ENCODE results near the gene PPP2R5D.
"Not testable (repeated sequence)": the region's sequence is repeated elsewhere in the genome, so short reads cannot be mapped to it uniquely, and the experiment has no call there.

The PPP2R5D gene

GRCh38 chr6:42993445-42993844, 9.1 kb downstream of the PPP2R5D start:
- no peak for DNase-seq (ENCODE audit: low spot score)

DNA sequence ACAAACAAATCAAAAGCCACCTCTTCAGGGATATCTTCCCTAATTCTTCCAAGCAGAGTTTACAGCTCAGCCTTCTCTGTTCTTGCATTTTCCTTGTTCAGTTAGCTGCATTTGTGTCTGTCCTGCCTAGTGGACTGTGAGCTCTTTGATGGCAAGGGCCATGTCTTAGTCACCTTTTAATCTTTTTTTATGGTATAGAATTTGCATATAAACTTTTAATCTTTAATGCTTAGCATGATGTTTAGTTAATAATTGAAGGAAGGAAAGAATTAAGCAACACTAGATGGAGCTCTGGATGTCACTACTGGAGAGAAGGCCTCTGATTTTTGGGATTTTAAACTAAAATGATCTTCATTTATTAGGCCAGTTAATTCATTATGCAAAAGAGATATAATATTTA, 12.1 kb downstream of the PPP2R5D start:
- no peak for DNase-seq (ENCODE audit: low spot score)

- DNase-seq (ENCODE audit: low spot score) = not testable (repeated sequence)
Measured at GRCh38 chr6:42998205-42998604, 13.8 kb downstream of the PPP2R5D start.

GRCh38 chr6:43001843-43002242, 17.5 kb downstream of the PPP2R5D start:
- no peak for DNase-seq (ENCODE audit: low spot score)

DNA sequence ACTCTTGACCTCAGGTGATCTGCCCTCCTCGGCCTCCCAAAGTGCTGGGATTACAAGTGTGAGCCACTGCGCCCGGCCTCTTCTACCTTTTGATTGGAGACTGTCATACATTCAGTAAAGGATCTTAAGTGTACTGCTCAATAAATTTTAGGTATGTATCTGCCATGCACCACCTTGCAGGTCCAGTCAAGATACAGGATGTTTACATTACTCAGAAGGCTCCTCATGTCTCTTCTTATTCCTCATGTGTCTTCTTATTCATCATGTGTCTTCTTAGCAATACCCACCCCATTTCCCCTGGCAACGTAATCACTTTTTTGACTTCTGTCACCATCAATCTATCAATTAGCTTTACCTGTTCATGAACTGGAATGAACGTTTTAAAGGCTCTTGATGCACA, 21.5 kb downstream of the PPP2R5D start:
- DNase-seq (ENCODE audit: low spot score) = no peak

DNA sequence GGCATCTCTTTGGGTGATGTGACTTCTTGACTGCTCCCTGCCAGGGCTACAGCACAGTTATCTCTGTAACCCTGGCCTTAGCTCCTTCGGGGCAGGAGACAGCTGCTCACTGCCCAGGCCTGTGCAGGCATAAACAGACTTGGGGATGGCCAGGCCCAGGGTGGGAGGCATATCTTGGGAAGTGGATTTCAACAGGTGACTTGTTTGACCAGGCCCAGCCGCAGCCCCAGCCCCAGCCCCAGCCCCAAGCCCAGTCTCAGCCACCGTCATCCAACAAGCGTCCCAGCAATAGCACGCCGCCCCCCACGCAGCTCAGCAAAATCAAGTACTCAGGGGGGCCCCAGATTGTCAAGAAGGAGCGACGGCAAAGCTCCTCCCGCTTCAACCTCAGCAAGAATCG, 21.9 kb downstream of the PPP2R5D start:
- DNase-seq (ENCODE audit: low spot score) = no peak

DNA sequence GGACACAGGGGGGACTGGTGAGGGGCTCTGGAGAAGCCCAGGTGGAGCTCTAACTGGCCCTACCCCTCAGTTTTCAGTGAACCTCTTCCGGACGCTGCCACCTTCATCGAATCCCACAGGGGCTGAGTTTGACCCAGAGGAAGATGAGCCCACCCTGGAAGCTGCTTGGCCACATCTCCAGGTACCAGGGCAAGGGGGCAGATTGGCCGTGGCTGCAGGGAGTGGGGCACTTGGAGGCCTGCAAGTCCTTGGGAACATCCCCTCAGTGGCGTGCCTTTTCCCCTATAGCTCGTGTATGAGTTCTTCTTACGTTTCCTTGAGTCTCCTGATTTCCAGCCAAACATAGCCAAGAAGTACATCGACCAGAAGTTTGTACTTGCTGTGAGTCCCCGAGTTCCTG, 22.8 kb downstream of the PPP2R5D start:
- DNase-seq (ENCODE audit: low spot score) = no peak

DNA sequence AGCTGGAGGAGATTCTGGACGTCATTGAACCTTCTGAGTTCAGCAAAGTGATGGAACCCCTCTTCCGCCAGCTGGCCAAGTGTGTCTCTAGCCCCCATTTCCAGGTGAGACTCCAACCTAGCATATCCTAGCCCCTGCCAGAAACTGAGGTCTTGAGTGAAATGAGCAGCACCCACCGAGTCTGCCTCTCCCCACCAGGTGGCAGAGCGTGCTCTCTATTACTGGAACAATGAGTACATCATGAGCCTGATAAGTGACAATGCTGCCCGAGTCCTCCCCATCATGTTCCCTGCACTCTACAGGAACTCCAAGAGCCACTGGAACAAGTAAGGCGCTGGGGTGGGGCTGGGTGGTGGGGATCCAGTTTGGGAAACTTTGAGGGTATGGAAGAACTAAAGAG, 24.8 kb downstream of the PPP2R5D start:
- peak; percentile 63 for DNase-seq (ENCODE audit: low spot score)

- DNase-seq (ENCODE audit: low spot score) = no peak
Measured at GRCh38 chr6:43011207-43011606, 26.8 kb downstream of the PPP2R5D start.

- no peak for DNase-seq (ENCODE audit: low spot score)
Measured at GRCh38 chr6:43012364-43012763, 28.0 kb downstream of the PPP2R5D start.

- peak; percentile 43 for DNase-seq (ENCODE audit: low spot score)
Measured at GRCh38 chr6:43013097-43013842, 28.9 kb downstream of the PPP2R5D start.

DNA sequence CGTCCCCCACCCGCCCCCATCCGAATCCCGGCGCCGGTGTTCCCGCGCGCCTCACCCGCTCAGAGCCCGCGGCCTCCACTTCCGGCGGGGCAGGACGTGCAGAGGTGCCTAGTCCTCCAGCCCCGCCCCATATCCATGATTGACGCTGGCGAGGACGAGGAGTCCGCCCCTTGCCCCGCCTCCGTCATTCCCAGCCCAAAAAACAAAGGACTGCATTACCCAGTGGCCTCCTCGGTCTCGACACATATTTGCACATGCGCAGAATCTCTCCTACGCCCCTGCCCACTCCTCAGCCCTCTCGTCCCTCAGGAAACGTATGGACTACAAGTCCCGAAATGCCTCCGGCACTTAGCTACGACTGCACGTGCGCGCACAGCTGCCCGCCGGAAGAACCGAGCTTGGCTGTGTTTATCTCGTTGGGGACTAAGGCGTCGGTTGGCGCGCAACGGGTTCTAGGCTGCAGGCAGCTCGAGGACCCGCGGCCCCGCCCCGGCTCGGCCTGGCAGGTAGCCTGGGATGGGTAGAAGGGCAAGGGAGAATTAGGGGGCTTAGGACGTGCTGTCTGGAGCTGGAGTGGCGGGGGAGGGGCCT, 29.6 kb downstream of the PPP2R5D start, which contains the start of the genes KLHDC3 and MEA1:
Gene KLHDC3 (plus strand): TSS at position 407 of the 591 bp plus-strand sequence. CDS start 2,944 bp downstream, outside the sequence.
Gene MEA1 (minus strand): TSS at position 104 of the 591 bp plus-strand sequence. CDS start 133 bp downstream, outside the sequence.
- DNase-seq (ENCODE audit: low spot score) = peak; percentile 99

DNA sequence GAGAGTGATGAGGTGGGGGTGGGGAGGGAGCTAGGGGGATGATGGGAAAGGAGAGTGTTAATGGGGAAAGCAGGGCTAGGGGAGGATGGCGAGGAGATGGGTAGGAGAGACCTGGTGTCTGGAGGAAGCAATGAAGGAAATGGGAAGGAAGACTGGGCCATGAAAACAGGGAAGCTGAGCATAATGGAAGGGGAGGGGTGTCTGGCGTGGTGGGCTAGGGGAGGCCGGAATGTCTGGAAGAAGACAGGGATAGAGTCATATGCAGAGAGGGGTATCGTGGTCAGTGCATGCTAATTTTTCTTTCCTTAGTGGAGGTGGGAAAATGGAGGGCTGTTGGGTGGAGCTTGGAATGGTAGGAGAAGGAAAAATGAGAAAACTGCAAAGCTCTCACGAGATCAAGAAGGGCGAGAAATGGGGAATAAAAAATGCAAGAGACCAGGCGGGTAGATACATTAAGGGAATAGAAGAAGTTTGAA, 30.1 kb downstream of the PPP2R5D start:
- peak; percentile 78 for DNase-seq (ENCODE audit: low spot score)

GRCh38 chr6:43016176-43016942, 32.0 kb downstream of the PPP2R5D start:
- no peak for DNase-seq (ENCODE audit: low spot score)

GRCh38 chr6:43016943-43017334, 32.6 kb downstream of the PPP2R5D start:
- DNase-seq (ENCODE audit: low spot score) = no peak

GRCh38 chr6:43019152-43019551, 34.8 kb downstream of the PPP2R5D start:
- DNase-seq (ENCODE audit: low spot score) = no peak

DNA sequence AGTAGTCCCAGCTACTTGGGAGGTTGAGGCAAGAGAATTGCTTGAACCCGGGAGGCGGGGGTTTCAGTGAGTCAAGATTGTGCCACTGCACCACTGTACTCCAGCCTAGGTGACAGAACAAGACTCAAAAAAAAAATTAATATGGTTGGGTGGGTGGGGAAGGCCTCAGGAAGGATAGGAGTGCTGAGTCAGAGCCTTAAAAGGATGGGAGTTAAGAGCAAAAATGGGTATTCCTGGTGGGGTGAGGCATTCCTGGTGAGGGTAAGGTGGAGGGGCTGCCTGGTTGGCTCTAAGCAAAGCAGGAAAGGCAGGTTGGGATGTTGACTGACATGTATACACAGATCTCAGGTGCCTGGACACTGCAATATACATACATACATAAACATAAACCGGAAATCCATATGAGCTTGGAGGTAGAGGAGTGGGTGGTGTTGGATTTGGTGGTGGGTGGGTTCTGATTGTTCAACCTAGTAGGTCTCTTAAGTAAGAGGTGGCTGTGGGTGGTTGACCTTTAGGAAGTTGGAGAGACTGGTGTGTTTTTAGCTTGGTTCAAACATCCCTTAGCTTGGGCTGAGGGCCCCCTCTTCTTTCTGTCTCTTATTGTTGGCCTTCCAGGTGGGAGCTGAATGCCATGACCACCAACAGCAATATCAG, 35.8 kb downstream of the PPP2R5D start:
- DNase-seq (ENCODE audit: low spot score) = no peak

DNA sequence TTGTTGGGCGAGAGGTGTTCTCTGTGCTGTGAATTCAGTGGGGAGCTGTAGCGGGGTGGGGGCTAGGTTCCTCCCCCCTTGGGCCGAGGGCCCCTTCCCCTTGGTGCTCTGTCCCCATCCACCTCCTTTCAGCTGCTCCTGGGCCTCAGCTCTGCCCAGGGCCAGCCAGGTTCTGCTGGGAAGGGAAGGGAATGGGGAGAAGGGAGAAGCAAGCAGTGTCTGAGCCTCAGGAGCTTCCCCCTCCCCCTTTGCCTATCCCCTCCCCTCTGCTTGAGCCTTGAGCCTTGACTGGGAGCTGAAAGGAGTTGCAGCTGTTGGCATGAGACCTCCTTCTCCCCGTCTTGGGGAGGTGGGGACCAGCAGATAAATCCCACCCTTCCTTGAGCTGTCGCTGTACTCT, 36.5 kb downstream of the PPP2R5D start:
- no peak for DNase-seq (ENCODE audit: low spot score)

GRCh38 chr6:43021270-43022047, 37.1 kb downstream of the PPP2R5D start, which contains the start of gene RRP36:
RRP36 (plus strand) TSS chr6:43021623; CDS start chr6:43021655, 32 bp downstream.
- peak; percentile 95 for DNase-seq (ENCODE audit: low spot score)

GRCh38 chr6:43024436-43024835, 40.1 kb downstream of the PPP2R5D start:
- no peak for DNase-seq (ENCODE audit: low spot score)

GRCh38 chr6:43026365-43026764, 42.0 kb downstream of the PPP2R5D start:
- no peak for DNase-seq (ENCODE audit: low spot score)

All from hepatic stellate cell (primary cell).